Measurements from ENCODE around the gene NHERF1. TPM values are rescaled to one million over a fixed set of nuclear protein-coding genes. Genes with fewer than 3 reads are reported as not detected.
A peak's percentile ranks its signal among the peaks of the same experiment; 100 is the strongest.

NHERF1 gene
- total and polyA plus RNA-seq, 2 of the 13 experiments (the other 11 are each of a cell fraction or from before 2014, with no cell fraction given): 169 to 269 TPM

GRCh38 chr17:74757931-74758847, 9.8 kb downstream of the NHERF1 start (continued):
- TF ChIP-seq, protein P1, sequence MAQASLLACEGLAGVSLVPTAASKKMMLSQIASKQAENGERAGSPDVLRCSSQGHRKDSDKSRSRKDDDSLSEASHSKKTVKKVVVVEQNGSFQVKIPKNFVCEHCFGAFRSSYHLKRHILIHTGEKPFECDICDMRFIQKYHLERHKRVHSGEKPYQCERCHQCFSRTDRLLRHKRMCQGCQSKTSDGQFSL (CRISPR knock-in tag; IDR thresholded peaks at IDR 0.05): no peak
- TF ChIP-seq, protein P2, sequence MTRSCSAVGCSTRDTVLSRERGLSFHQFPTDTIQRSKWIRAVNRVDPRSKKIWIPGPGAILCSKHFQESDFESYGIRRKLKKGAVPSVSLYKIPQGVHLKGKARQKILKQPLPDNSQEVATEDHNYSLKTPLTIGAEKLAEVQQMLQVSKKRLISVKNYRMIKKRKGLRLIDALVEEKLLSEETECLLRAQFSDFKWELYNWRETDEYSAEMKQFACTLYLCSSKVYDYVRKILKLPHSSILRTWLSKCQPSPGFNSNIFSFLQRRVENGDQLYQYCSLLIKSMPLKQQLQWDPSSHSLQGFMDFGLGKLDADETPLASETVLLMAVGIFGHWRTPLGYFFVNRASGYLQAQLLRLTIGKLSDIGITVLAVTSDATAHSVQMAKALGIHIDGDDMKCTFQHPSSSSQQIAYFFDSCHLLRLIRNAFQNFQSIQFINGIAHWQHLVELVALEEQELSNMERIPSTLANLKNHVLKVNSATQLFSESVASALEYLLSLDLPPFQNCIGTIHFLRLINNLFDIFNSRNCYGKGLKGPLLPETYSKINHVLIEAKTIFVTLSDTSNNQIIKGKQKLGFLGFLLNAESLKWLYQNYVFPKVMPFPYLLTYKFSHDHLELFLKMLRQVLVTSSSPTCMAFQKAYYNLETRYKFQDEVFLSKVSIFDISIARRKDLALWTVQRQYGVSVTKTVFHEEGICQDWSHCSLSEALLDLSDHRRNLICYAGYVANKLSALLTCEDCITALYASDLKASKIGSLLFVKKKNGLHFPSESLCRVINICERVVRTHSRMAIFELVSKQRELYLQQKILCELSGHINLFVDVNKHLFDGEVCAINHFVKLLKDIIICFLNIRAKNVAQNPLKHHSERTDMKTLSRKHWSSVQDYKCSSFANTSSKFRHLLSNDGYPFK (CRISPR knock-in tag; IDR thresholded peaks at IDR 0.05; ENCODE audit: borderline replicate concordance): no peak
- TF ChIP-seq ZNF558 (CRISPR knock-in tag; IDR thresholded peaks at IDR 0.05; ENCODE audit: borderline replicate concordance) (no peak), HNF1A (IDR thresholded peaks at IDR 0.05; ENCODE audit: low read depth) (no peak), HNF1A (CRISPR knock-in tag; IDR thresholded peaks at IDR 0.05; ENCODE audit: borderline replicate concordance) (no peak), REPIN1 (CRISPR knock-in tag; IDR thresholded peaks at IDR 0.05; ENCODE audit: borderline replicate concordance, low read depth) (no peak), ZBTB7B (CRISPR knock-in tag; IDR thresholded peaks at IDR 0.05) (0 out of 2 replicates have a peak, but pooled peaks have one; percentile 18), MTA1 (CRISPR knock-in tag; IDR thresholded peaks at IDR 0.05; ENCODE audit: borderline replicate concordance) (no peak), ZBTB33 (CRISPR knock-in tag; IDR thresholded peaks at IDR 0.05) (peak; percentile 99), ZNF496 (CRISPR knock-in tag; IDR thresholded peaks at IDR 0.05; ENCODE audit: insufficient replicate concordance) (no peak), HOXA5 (CRISPR knock-in tag; IDR thresholded peaks at IDR 0.05) (no peak), RARA (CRISPR knock-in tag; IDR thresholded peaks at IDR 0.05) (0 out of 2 replicates have a peak, but pooled peaks have one; percentile 19)
- TF ChIP-seq, protein P3, sequence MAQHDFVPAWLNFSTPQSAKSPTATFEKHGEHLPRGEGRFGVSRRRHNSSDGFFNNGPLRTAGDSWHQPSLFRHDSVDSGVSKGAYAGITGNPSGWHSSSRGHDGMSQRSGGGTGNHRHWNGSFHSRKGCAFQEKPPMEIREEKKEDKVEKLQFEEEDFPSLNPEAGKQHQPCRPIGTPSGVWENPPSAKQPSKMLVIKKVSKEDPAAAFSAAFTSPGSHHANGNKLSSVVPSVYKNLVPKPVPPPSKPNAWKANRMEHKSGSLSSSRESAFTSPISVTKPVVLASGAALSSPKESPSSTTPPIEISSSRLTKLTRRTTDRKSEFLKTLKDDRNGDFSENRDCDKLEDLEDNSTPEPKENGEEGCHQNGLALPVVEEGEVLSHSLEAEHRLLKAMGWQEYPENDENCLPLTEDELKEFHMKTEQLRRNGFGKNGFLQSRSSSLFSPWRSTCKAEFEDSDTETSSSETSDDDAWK (CRISPR knock-in tag; IDR thresholded peaks at IDR 0.05): no peak
- TF ChIP-seq, protein P4, sequence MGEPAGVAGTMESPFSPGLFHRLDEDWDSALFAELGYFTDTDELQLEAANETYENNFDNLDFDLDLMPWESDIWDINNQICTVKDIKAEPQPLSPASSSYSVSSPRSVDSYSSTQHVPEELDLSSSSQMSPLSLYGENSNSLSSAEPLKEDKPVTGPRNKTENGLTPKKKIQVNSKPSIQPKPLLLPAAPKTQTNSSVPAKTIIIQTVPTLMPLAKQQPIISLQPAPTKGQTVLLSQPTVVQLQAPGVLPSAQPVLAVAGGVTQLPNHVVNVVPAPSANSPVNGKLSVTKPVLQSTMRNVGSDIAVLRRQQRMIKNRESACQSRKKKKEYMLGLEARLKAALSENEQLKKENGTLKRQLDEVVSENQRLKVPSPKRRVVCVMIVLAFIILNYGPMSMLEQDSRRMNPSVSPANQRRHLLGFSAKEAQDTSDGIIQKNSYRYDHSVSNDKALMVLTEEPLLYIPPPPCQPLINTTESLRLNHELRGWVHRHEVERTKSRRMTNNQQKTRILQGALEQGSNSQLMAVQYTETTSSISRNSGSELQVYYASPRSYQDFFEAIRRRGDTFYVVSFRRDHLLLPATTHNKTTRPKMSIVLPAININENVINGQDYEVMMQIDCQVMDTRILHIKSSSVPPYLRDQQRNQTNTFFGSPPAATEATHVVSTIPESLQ (CRISPR knock-in tag; conservative IDR thresholded peaks at IDR 0.05): no peak
